Measurements from ENCODE around the gene IGFBP3.

Gene IGFBP3

GRCh38 chr7:45890902-45891461 is 30.1 kb downstream of the IGFBP3 start:
- no peak overlapping the region for H3K4me3 ChIP-seq (ENCODE audit: low read depth in 1 of 2, low read length in 2 of 2)
- H3K36me3 ChIP-seq (ENCODE audit: insufficient read depth, low read length) = no peaks in the 10 kb centered on the region
- no peak overlapping the region for H3K27ac ChIP-seq (ENCODE audit: low read depth, low read length)
- H3K27me3 ChIP-seq (ENCODE audit: control insufficient read depth in 1 of 2, insufficient read depth in 2 of 2, low read length in 2 of 2) = peaks cover 7 to 33% of the 10 kb centered on the region in 2 donors
- H3K9ac ChIP-seq (ENCODE audit: low read length) = no peak overlapping the region
- no peaks in the 10 kb centered on the region for H3K4me1 ChIP-seq (ENCODE audit: insufficient read depth, low read length)
- no peaks in the 10 kb centered on the region for H3K9me3 ChIP-seq (ENCODE audit: low read length)

GRCh38 chr7:45890125-45890901 is 30.8 kb downstream of the IGFBP3 start:
- no peaks in the 10 kb centered on the region for H3K9me3 ChIP-seq (ENCODE audit: low read length)
- H3K27me3 ChIP-seq (ENCODE audit: control insufficient read depth in 1 of 2, insufficient read depth in 2 of 2, low read length in 2 of 2) = peaks cover 7 to 33% of the 10 kb centered on the region in 2 donors
- H3K36me3 ChIP-seq (ENCODE audit: insufficient read depth, low read length) = no peaks in the 10 kb centered on the region
- H3K9ac ChIP-seq (ENCODE audit: low read length) = no peak overlapping the region
- no peak overlapping the region for H3K27ac ChIP-seq (ENCODE audit: low read depth, low read length)
- H3K4me3 ChIP-seq (ENCODE audit: low read depth in 1 of 2, low read length in 2 of 2) = no peak overlapping the region
- no peaks in the 10 kb centered on the region for H3K4me1 ChIP-seq (ENCODE audit: insufficient read depth, low read length)

- Histone ChIP-seq H3K27me3 (ENCODE audit: control insufficient read depth in 1 of 2, insufficient read depth in 2 of 2, low read length in 2 of 2) (peaks cover 7 to 33% of the 10 kb centered on the region in 2 donors), H3K36me3 (ENCODE audit: insufficient read depth, low read length) (no peaks in the 10 kb centered on the region), H3K4me3 (ENCODE audit: low read depth in 1 of 2, low read length in 2 of 2) (no peak overlapping the region), H3K9me3 (ENCODE audit: low read length) (no peaks in the 10 kb centered on the region), H3K27ac (ENCODE audit: low read depth, low read length) (no peak overlapping the region), H3K4me1 (ENCODE audit: insufficient read depth, low read length) (no peaks in the 10 kb centered on the region), H3K9ac (ENCODE audit: low read length) (no peak overlapping the region)
Measured at GRCh38 chr7:45889367-45890067, 31.6 kb downstream of the IGFBP3 start.

GRCh38 chr7:45888993-45889366 is 32.1 kb downstream of the IGFBP3 start:
- H3K27me3 ChIP-seq (ENCODE audit: control insufficient read depth in 1 of 2, insufficient read depth in 2 of 2, low read length in 2 of 2) = peaks cover 7 to 33% of the 10 kb centered on the region in 2 donors
- H3K9me3 ChIP-seq (ENCODE audit: low read length) = no peaks in the 10 kb centered on the region
- no peaks in the 10 kb centered on the region for H3K4me1 ChIP-seq (ENCODE audit: insufficient read depth, low read length)
- no peak overlapping the region for H3K9ac ChIP-seq (ENCODE audit: low read length)
- H3K36me3 ChIP-seq (ENCODE audit: insufficient read depth, low read length) = no peaks in the 10 kb centered on the region
- H3K4me3 ChIP-seq (ENCODE audit: low read depth in 1 of 2, low read length in 2 of 2) = no peak overlapping the region
- no peak overlapping the region for H3K27ac ChIP-seq (ENCODE audit: low read depth, low read length)

- no peaks in the 10 kb centered on the region for H3K4me1 ChIP-seq (ENCODE audit: insufficient read depth, low read length)
- no peak within 1 kb of the TSS for H3K9ac ChIP-seq (ENCODE audit: low read length)
- H3K36me3 ChIP-seq (ENCODE audit: insufficient read depth, low read length) = no peaks in the 10 kb centered on the region
- no peak within 1 kb of the TSS for H3K4me3 ChIP-seq (ENCODE audit: low read depth in 1 of 2, low read length in 2 of 2)
- H3K9me3 ChIP-seq (ENCODE audit: low read length) = no peaks in the 10 kb centered on the region
- peaks cover 7 to 33% of the 10 kb centered on the region in 2 donors for H3K27me3 ChIP-seq (ENCODE audit: control insufficient read depth in 1 of 2, insufficient read depth in 2 of 2, low read length in 2 of 2)
- H3K27ac ChIP-seq (ENCODE audit: low read depth, low read length) = no peak within 1 kb of the TSS
Measured at GRCh38 chr7:45888185-45888992, 32.7 kb downstream of the IGFBP3 start, which contains the start of gene IGFBP1. TSS of gene IGFBP1 (plus strand) at chr7:45888488. CDS start at chr7:45888653, 165 bp downstream.

GRCh38 chr7:45886931-45887667 is 34.0 kb downstream of the IGFBP3 start:
- no peaks in the 10 kb centered on the region for H3K4me1 ChIP-seq (ENCODE audit: insufficient read depth, low read length)
- H3K27ac ChIP-seq (ENCODE audit: low read depth, low read length) = no peak overlapping the region
- H3K9ac ChIP-seq (ENCODE audit: low read length) = no peak overlapping the region
- H3K27me3 ChIP-seq (ENCODE audit: control insufficient read depth in 1 of 2, insufficient read depth in 2 of 2, low read length in 2 of 2) = peaks cover 7 to 33% of the 10 kb centered on the region in 2 donors
- H3K4me3 ChIP-seq (ENCODE audit: low read depth in 1 of 2, low read length in 2 of 2) = no peak overlapping the region
- no peaks in the 10 kb centered on the region for H3K9me3 ChIP-seq (ENCODE audit: low read length)
- H3K36me3 ChIP-seq (ENCODE audit: insufficient read depth, low read length) = no peaks in the 10 kb centered on the region

GRCh38 chr7:45885264-45885882 is 35.7 kb downstream of the IGFBP3 start:
- no peaks in the 10 kb centered on the region for H3K36me3 ChIP-seq (ENCODE audit: insufficient read depth, low read length)
- no peak overlapping the region for H3K9ac ChIP-seq (ENCODE audit: low read length)
- no peak overlapping the region for H3K4me3 ChIP-seq (ENCODE audit: low read depth in 1 of 2, low read length in 2 of 2)
- no peak overlapping the region for H3K27ac ChIP-seq (ENCODE audit: low read depth, low read length)
- H3K9me3 ChIP-seq (ENCODE audit: low read length) = no peaks in the 10 kb centered on the region
- peaks cover 7 to 31% of the 10 kb centered on the region in 2 donors for H3K27me3 ChIP-seq (ENCODE audit: control insufficient read depth in 1 of 2, insufficient read depth in 2 of 2, low read length in 2 of 2)
- no peaks in the 10 kb centered on the region for H3K4me1 ChIP-seq (ENCODE audit: insufficient read depth, low read length)

- no peak overlapping the region for H3K4me3 ChIP-seq (ENCODE audit: low read depth in 1 of 2, low read length in 2 of 2)
- H3K4me1 ChIP-seq (ENCODE audit: insufficient read depth, low read length) = no peaks in the 10 kb centered on the region
- no peak overlapping the region for H3K9ac ChIP-seq (ENCODE audit: low read length)
- peaks cover 7 to 22% of the 10 kb centered on the region in 2 donors for H3K27me3 ChIP-seq (ENCODE audit: control insufficient read depth in 1 of 2, insufficient read depth in 2 of 2, low read length in 2 of 2)
- H3K9me3 ChIP-seq (ENCODE audit: low read length) = no peaks in the 10 kb centered on the region
- no peak overlapping the region for H3K27ac ChIP-seq (ENCODE audit: low read depth, low read length)
- H3K36me3 ChIP-seq (ENCODE audit: insufficient read depth, low read length) = no peaks in the 10 kb centered on the region
Measured at GRCh38 chr7:45884136-45884535, 36.9 kb downstream of the IGFBP3 start.

- no peaks in the 10 kb centered on the region for H3K9me3 ChIP-seq (ENCODE audit: low read length)
- no peaks in the 10 kb centered on the region for H3K4me1 ChIP-seq (ENCODE audit: insufficient read depth, low read length)
- H3K36me3 ChIP-seq (ENCODE audit: insufficient read depth, low read length) = no peaks in the 10 kb centered on the region
- H3K27me3 ChIP-seq (ENCODE audit: control insufficient read depth in 1 of 2, insufficient read depth in 2 of 2, low read length in 2 of 2) = peaks cover 6 to 7% of the 10 kb centered on the region in 2 donors
- H3K4me3 ChIP-seq (ENCODE audit: low read depth in 1 of 2, low read length in 2 of 2) = no peak overlapping the region
- no peak overlapping the region for H3K27ac ChIP-seq (ENCODE audit: low read depth, low read length)
- no peak overlapping the region for H3K9ac ChIP-seq (ENCODE audit: low read length)
Measured at GRCh38 chr7:45882465-45882810, 38.6 kb downstream of the IGFBP3 start.

GRCh38 chr7:45881759-45882464 is 39.2 kb downstream of the IGFBP3 start:
- H3K27me3 ChIP-seq (ENCODE audit: control insufficient read depth in 1 of 2, insufficient read depth in 2 of 2, low read length in 2 of 2) = peaks cover under 1 to 2% of the 10 kb centered on the region in 2 donors
- no peak overlapping the region for H3K27ac ChIP-seq (ENCODE audit: low read depth, low read length)
- no peak overlapping the region for H3K4me3 ChIP-seq (ENCODE audit: low read depth in 1 of 2, low read length in 2 of 2)

More at GRCh38 chr7:45881759-45882464, 39.2 kb downstream of the IGFBP3 start:
- Histone ChIP-seq H3K4me1 (ENCODE audit: insufficient read depth, low read length) (no peaks in the 10 kb centered on the region), H3K9me3 (ENCODE audit: low read length) (no peaks in the 10 kb centered on the region), H3K36me3 (ENCODE audit: insufficient read depth, low read length) (no peaks in the 10 kb centered on the region), H3K9ac (ENCODE audit: low read length) (no peak overlapping the region)

Measured in muscle layer of colon (tissue), 2 donors.